H1 (cell line): ENCODE data around the gene METTL14. TPM values are rescaled to one million over a fixed set of nuclear protein-coding genes. Genes with fewer than 3 reads are reported as not detected.

Experiments used
- CTCF ChIA-PET: fragments of 300-600 bp; sonication (Branson Sonifier 250); formaldehyde crosslinking; loops from one replicate; lab custom pipeline; 2021; ENCODE audit not compliant: partially characterized antibody; lab: Charles Lee
- POLR2A ChIA-PET: fragments of 300-600 bp; sonication (Branson Sonifier 250); formaldehyde crosslinking; loops from one replicate; lab custom pipeline; 2021; ENCODE audit warnings: inconsistent platforms; ENCODE audit not compliant: partially characterized antibody; lab: Charles Lee
- DNase-seq, 2 experiments: peaks; one replicate each; pipeline versions ENCODE4 v3.0.0 to v3.0.0-alpha.2; 2010 to 2022; ENCODE audit warnings: low spot score in 2 of 2, low read depth in 1 of 2, mixed read lengths in 1 of 2
- FAIRE-seq: peaks from 2 replicates; lab custom pipeline; 2011; peaks lifted over from hg19 to GRCh38; lab: Jason Lieb, UNC
- H2AFZ ChIP-seq: 2 replicates; pipeline ENCODE4 v1.8.1; 2012; ENCODE audit warnings: low read length, inconsistent platforms
- H2AK5ac ChIP-seq: 2 replicates; pipeline ENCODE4 v1.6.1; 2013; ENCODE audit warnings: low read depth, low read length
- H2BK120ac ChIP-seq: replicated peaks from 2 replicates; pipeline ENCODE3; 2013; ENCODE audit warnings: low read depth, low read length, inconsistent platforms
- H2BK12ac ChIP-seq: 2 replicates; pipeline ENCODE4 v1.6.1; 2013; ENCODE audit warnings: low read depth, low read length
- H2BK15ac ChIP-seq: 2 replicates; pipeline ENCODE4 v1.6.1; 2013; ENCODE audit warnings: low read length
- H2BK20ac ChIP-seq: 2 replicates; pipeline ENCODE4 v1.6.1; 2013; ENCODE audit warnings: low read length
- H2BK5ac ChIP-seq: 2 replicates; pipeline ENCODE4 v1.6.1; 2013; ENCODE audit warnings: low read depth, low read length
- H3K14ac ChIP-seq: 2 replicates; pipeline ENCODE4 v1.6.1; 2013; ENCODE audit warnings: inconsistent platforms; ENCODE audit not compliant: insufficient read length
- H3K18ac ChIP-seq: 2 replicates; pipeline ENCODE4 v1.6.1; 2013; ENCODE audit warnings: low read length; ENCODE audit errors: extremely low read depth
- H3K23ac ChIP-seq: 2 replicates; pipeline ENCODE4 v1.6.1; 2013; ENCODE audit warnings: inconsistent platforms; ENCODE audit not compliant: insufficient read length
- H3K23me2 ChIP-seq: 2 replicates; pipeline ENCODE4 v1.6.1; 2013; ENCODE audit warnings: low read depth, low read length
- H3K27ac ChIP-seq: 2 replicates; pipeline ENCODE4 v1.6.1; 2011; ENCODE audit warnings: low read depth, low read length, inconsistent platforms
- H3K27me3 ChIP-seq, 4 experiments: replicated peaks in 1 of 4; 1 replicate in 1 of 4; 2 replicates in 3 of 4; pipeline versions ENCODE4 v1.6.1 to v1.8.1; 2011 to 2013; ENCODE audit warnings: low read length in 3 of 4, mild to moderate bottlenecking in 3 of 4, inconsistent platforms in 2 of 4, mixed read lengths in 2 of 4, moderate library complexity in 1 of 4; ENCODE audit not compliant: control insufficient read depth in 3 of 4, insufficient read depth in 3 of 4; ENCODE audit errors: extremely low read depth in 1 of 4
- H3K36me3 ChIP-seq, 4 experiments: 2 replicates each; pipeline versions ENCODE4 v1.6.1 to v1.8.1; 2011 to 2013; ENCODE audit warnings: mild to moderate bottlenecking in 4 of 4, low read length in 3 of 4, moderate library complexity in 2 of 4, control low read depth in 1 of 4, inconsistent platforms in 1 of 4; ENCODE audit not compliant: insufficient read depth in 4 of 4, control insufficient read depth in 2 of 4
- H3K4ac ChIP-seq: replicated peaks from 2 replicates; pipeline ENCODE3; 2013; ENCODE audit warnings: low read length, low read depth, mixed read lengths, inconsistent platforms; ENCODE audit not compliant: insufficient read length
- H3K4me1 ChIP-seq, 4 experiments: replicated peaks in 1 of 4; 1 replicate in 1 of 4; 2 replicates in 3 of 4; pipeline versions ENCODE4 v1.6.1 to v1.8.1; 2011 to 2013; ENCODE audit warnings: low read length in 3 of 4, inconsistent platforms in 2 of 4, mixed read lengths in 1 of 4; ENCODE audit not compliant: insufficient read depth in 4 of 4, control insufficient read depth in 3 of 4
- H3K4me2 ChIP-seq, 2 experiments: 2 replicates each; pipeline versions ENCODE4 v1.6.1 to v1.8.1; 2011 to 2013; ENCODE audit warnings: low read depth in 2 of 2, low read length in 2 of 2, control low read depth in 1 of 2, inconsistent platforms in 1 of 2, mild to moderate bottlenecking in 1 of 2; ENCODE audit not compliant: insufficient read depth in 1 of 2
- H3K4me3 ChIP-seq, 4 experiments: fragments of 200-600, 300-600 bp in 1 of 4; sonication (generic), shearing (Covaris generic), sonication (Bioruptor Twin) in 1 of 4; 2 replicates each; pipeline versions ENCODE4 v1.5.1 to v1.8.1; 2011 to 2016; ENCODE audit warnings: low read length in 4 of 4, low read depth in 3 of 4, control low read depth in 2 of 4, inconsistent platforms in 2 of 4, mild to moderate bottlenecking in 2 of 4, mixed read lengths in 1 of 4, moderate library complexity in 1 of 4; ENCODE audit not compliant: insufficient read depth in 2 of 4; ENCODE audit errors: extremely low read depth in 1 of 4
- H3K56ac ChIP-seq: replicated peaks from 2 replicates; pipeline ENCODE3; 2013; ENCODE audit warnings: low read depth, mild to moderate bottlenecking, mixed read lengths, low read length, inconsistent platforms; ENCODE audit not compliant: insufficient read length
- H3K79me1 ChIP-seq: 2 replicates; pipeline ENCODE4 v1.6.1; 2013; ENCODE audit warnings: low read depth, low read length, control low read depth
- H3K79me2 ChIP-seq, 2 experiments: 2 replicates each; pipeline versions ENCODE4 v1.6.1 to v1.8.1; 2012 to 2013; ENCODE audit warnings: low read length in 2 of 2, mild to moderate bottlenecking in 2 of 2, inconsistent platforms in 1 of 2; ENCODE audit not compliant: insufficient read depth in 2 of 2, control insufficient read depth in 1 of 2
- H3K9ac ChIP-seq, 4 experiments: replicated peaks in 1 of 4; 1 replicate in 1 of 4; 2 replicates in 3 of 4; pipeline versions ENCODE4 v1.6.1 to v1.8.1; 2011 to 2013; ENCODE audit warnings: low read depth in 3 of 4, low read length in 3 of 4, control low read depth in 2 of 4, mild to moderate bottlenecking in 2 of 4, moderate library complexity in 2 of 4, inconsistent platforms in 1 of 4; ENCODE audit errors: extremely low read depth in 1 of 4
- H3K9me3 ChIP-seq, 2 experiments: 2 replicates each; pipeline versions ENCODE4 v1.6.1 to v1.8.1; 2012 to 2013; ENCODE audit warnings: mild to moderate bottlenecking in 2 of 2, moderate library complexity in 2 of 2, control low read depth in 1 of 2, inconsistent platforms in 1 of 2, low read depth in 1 of 2, low read length in 1 of 2, mixed read lengths in 1 of 2; ENCODE audit not compliant: insufficient read depth in 2 of 2
- H4K20me1 ChIP-seq, 2 experiments: replicated peaks in 1 of 2; 2 replicates each; pipeline versions ENCODE3 to v1.8.1; 2011 to 2013; ENCODE audit warnings: inconsistent platforms in 2 of 2, low read length in 2 of 2, mild to moderate bottlenecking in 1 of 2; ENCODE audit not compliant: insufficient read depth in 2 of 2, control insufficient read depth in 1 of 2
- H4K5ac ChIP-seq: 2 replicates; pipeline ENCODE4 v1.6.1; 2013; ENCODE audit warnings: low read length, low read depth, mixed read lengths, inconsistent platforms; ENCODE audit not compliant: insufficient read length
- H4K8ac ChIP-seq: 2 replicates; pipeline ENCODE4 v1.8.0; 2013; ENCODE audit warnings: mild to moderate bottlenecking, moderate library complexity, low read length, inconsistent platforms; ENCODE audit not compliant: insufficient read depth; ENCODE audit errors: extremely low read depth
- H4K91ac ChIP-seq: replicated peaks from 2 replicates; pipeline ENCODE3; 2013; ENCODE audit warnings: low read length, mixed read lengths, inconsistent platforms; ENCODE audit not compliant: insufficient read length
- ATF3 ChIP-seq: IDR thresholded peaks from 2 replicates; pipeline ENCODE4 v1.6.1; 2011; ENCODE audit warnings: low read depth, mild to moderate bottlenecking, low read length; ENCODE audit not compliant: insufficient read depth
- POLR2AphosphoS5 ChIP-seq: IDR thresholded peaks from 2 replicates; pipeline ENCODE4 v1.6.1; 2011; ENCODE audit warnings: low read depth, low read length
- RFX5 ChIP-seq: IDR thresholded peaks from 2 replicates; pipeline ENCODE4 v1.6.1; 2011; ENCODE audit warnings: low read depth, low read length, improper control_type of control experiment, borderline replicate concordance
- RNF2 ChIP-seq: fragments of 200-900, 300-1000 bp; sonication (generic); IDR thresholded peaks from 2 replicates; pipeline ENCODE4 v1.7.1; 2016; ENCODE audit warnings: borderline replicate concordance, low read depth, mild to moderate bottlenecking, antibody characterized with exemption, low read length; ENCODE audit not compliant: poor library complexity, severe bottlenecking; ENCODE audit errors: missing control alignments
- WGBS, 2 experiments: shearing (Covaris generic) in 1 of 2; methylation state at CpG; one replicate each; pipeline versions ENCODE4 v1.1.6 to v1.1.7; 2013 to 2015; ENCODE audit warnings: low lambda C conversion rate in 2 of 2, mixed read lengths in 2 of 2, inconsistent platforms in 1 of 2, low coverage in 1 of 2, missing lambda C conversion rate in 1 of 2; ENCODE audit not compliant: insufficient replicate concordance in 2 of 2, insufficient coverage in 1 of 2, insufficient read length in 1 of 2; ENCODE audit errors: extremely low coverage in 1 of 2, missing lambda C conversion rate in 1 of 2; 5-methylcytosine and 5-hydroxymethylcytosine counted together
- polyA plus RNA-seq, 7 experiments: library from polyadenylated mRNA; depleted of rRNA in 3 of 7; stranded (reverse) in 5 of 7; unstranded in 2 of 7; fragments of >200 nt in 5 of 7; fragments of 200-250 nt in 2 of 7; gene quantifications; 1 replicate in 5 of 7; 2 replicates in 1 of 7; 4 replicates in 1 of 7; pipeline versions ENCODE4 v1.2.1 to v1.2.3, GENCODE V29; 2011 to 2013; ENCODE audit warnings: missing spikeins in 2 of 7, mixed read lengths in 2 of 7
- total RNA-seq: library from RNA; stranded (reverse); fragmentation: NEBNext Ultra II Directional; extraction: Animal tissue kit (Norgen Biotek cat#: 25700); gene quantifications from 2 replicates; pipeline ENCODE4 v1.2.1, GENCODE V29; 2021

METTL14 gene
- total and polyA plus RNA-seq, 2 of the 8 experiments (the other 6 are each of a cell fraction or from before 2014, with no cell fraction given): 8.8 to 57.3 TPM

- Histone ChIP-seq H3K4me1 (no peaks in the 10 kb centered on the region), H3K79me1 (no peaks in the 10 kb centered on the region), H4K8ac (no peak overlapping the region), H3K79me2 (no peaks in the 10 kb centered on the region), H3K56ac (no peak overlapping the region), H2BK12ac (no peak overlapping the region), H3K18ac (no peak overlapping the region), H2BK120ac (no peak overlapping the region), H3K9ac (no peak overlapping the region), H3K4me3 (no peak overlapping the region), H3K4me2 (no peak overlapping the region), H2BK20ac (no peak overlapping the region), H4K91ac (no peak overlapping the region), H2BK5ac (no peak overlapping the region), H3K27me3 (peaks cover 0 to 1% (median 0%) of the 10 kb centered on the region in 4 experiments; a peak in 1 of 7 replicates), H3K23ac (no peak overlapping the region), H4K5ac (no peak overlapping the region), H4K20me1 (no peaks in the 10 kb centered on the region), H2AK5ac (no peak overlapping the region), H3K4ac (no peak overlapping the region), H3K9me3 (no peaks in the 10 kb centered on the region), H3K14ac (no peak overlapping the region), H2BK15ac (no peak overlapping the region), H2AFZ (no peak overlapping the region), H3K36me3 (peaks cover 0 to 13% (median 10%) of the 10 kb centered on the region in 4 experiments; a peak in 7 of 8 replicates), H3K23me2 (no peaks in the 10 kb centered on the region), H3K27ac (no peak overlapping the region)
- ChIA-PET POLR2A (no interaction called here), CTCF (interaction anchor here (0.8 to 1.0 kb wide), 2 partner anchors 31 to 254 kb away, joined by 3 to 4 read pairs; no protein-coding TSS in a partner anchor)
- FAIRE-seq: no peak
- DNase-seq: no peak
- WGBS, 2 experiments: 94% methylated on average over 4 of the region's 4 CpGs; no CpG with 5 or more reads in 1 of the 2 experiments
- TF ChIP-seq RFX5 (no peak), RNF2 (no peak), ATF3 (no peak), POLR2AphosphoS5 (no peak)
Observed at GRCh38 chr4:118714682-118715081, 29.5 kb downstream of the METTL14 start.
